Thoracic aorta (tissue), 2 donors: ENCODE results near the gene DNAJC16. TPM values are rescaled to one million over a fixed set of nuclear protein-coding genes. Genes with fewer than 3 reads are reported as not detected.

Source experiments
- ATAC-seq: fragments of 150-250 bp; one replicate; pipeline ENCODE4 v1.8.0; 2017; ENCODE audit warnings: low read depth; ENCODE audit not compliant: insufficient number of reproducible peaks, low FRiP score
- DNase-seq: peaks from one replicate; pipeline ENCODE4 v3.0.0-alpha.2; 2020; ENCODE audit warnings: low spot score
- H3K27ac ChIP-seq, 2 donors: fragments of 200-600 bp; sonication (generic); 1 replicate in 1 of 2; 2 replicates in 1 of 2; pipeline ENCODE4 v1.5.1; 2016; ENCODE audit warnings: mild to moderate bottlenecking in 2 of 2, moderate library complexity in 2 of 2
- H3K27me3 ChIP-seq: fragments of 200-600 bp; sonication (generic); replicated peaks from 2 replicates; pipeline ENCODE4 v1.6.0; 2016; ENCODE audit warnings: mild to moderate bottlenecking; ENCODE audit not compliant: insufficient read depth
- H3K36me3 ChIP-seq: fragments of 200-600 bp; sonication (generic); one replicate; pipeline ENCODE4 v1.5.1; 2016
- H3K4me1 ChIP-seq, 2 donors: fragments of 200-600 bp; sonication (generic); 1 replicate in 1 of 2; 2 replicates in 1 of 2; pipeline versions ENCODE4 v1.5.1 to v1.6.0; 2016; ENCODE audit warnings: low read depth in 2 of 2, mild to moderate bottlenecking in 1 of 2; ENCODE audit not compliant: control insufficient read depth in 1 of 2
- H3K4me3 ChIP-seq: fragments of 200-600 bp; sonication (generic); 2 replicates; pipeline ENCODE4 v1.5.1; 2016; ENCODE audit warnings: mild to moderate bottlenecking
- H3K9me3 ChIP-seq: fragments of 200-600 bp; sonication (generic); 2 replicates; pipeline ENCODE4 v1.5.1; 2016
- CTCF ChIP-seq: fragments of 200-600 bp; sonication (generic); IDR thresholded peaks from one replicate; pipeline ENCODE4 v1.5.1; 2019; ENCODE audit warnings: antibody characterized with exemption
- total RNA-seq, 2 donors: library from RNA; depleted of rRNA; stranded (reverse); fragments of >200 nt; gene quantifications; one replicate each; pipeline versions ENCODE4 v1.1.0 to v1.2.3, GENCODE V29; 2016

Gene DNAJC16
- total RNA-seq, 2 donors from 2014 or later = 14.1 to 28.6 TPM

GRCh38 chr1:15540186-15540585, 13.5 kb downstream of the DNAJC16 start:
- Histone ChIP-seq H3K36me3 (peaks cover 27% of the 10 kb centered on the region), H3K27ac (no peak overlapping the region), H3K4me1 (no peaks in the 10 kb centered on the region), H3K27me3 (no peaks in the 10 kb centered on the region), H3K9me3 (no peaks in the 10 kb centered on the region), H3K4me3 (no peak overlapping the region)
- ATAC-seq (no peak), DNase-seq (no peak)
- TF ChIP-seq CTCF = no peak

GRCh38 chr1:15541231-15541792, 14.7 kb downstream of the DNAJC16 start:
- ATAC-seq = no peak
- Histone ChIP-seq H3K36me3 (peaks cover 31% of the 10 kb centered on the region), H3K27ac (no peak overlapping the region), H3K4me1 (no peaks in the 10 kb centered on the region), H3K27me3 (no peaks in the 10 kb centered on the region), H3K4me3 (no peak overlapping the region), H3K9me3 (no peaks in the 10 kb centered on the region)
- TF ChIP-seq CTCF = no peak
- DNase-seq = no peak

GRCh38 chr1:15542388-15543250, 16.0 kb downstream of the DNAJC16 start:
- no peak for DNase-seq
- H3K36me3 ChIP-seq = peaks cover 28% of the 10 kb centered on the region
- no peaks in the 10 kb centered on the region for H3K27me3 ChIP-seq
- TF ChIP-seq CTCF = no peak
- H3K27ac ChIP-seq = no peak overlapping the region
- no peak for ATAC-seq
- no peaks in the 10 kb centered on the region for H3K4me1 ChIP-seq
- no peaks in the 10 kb centered on the region for H3K9me3 ChIP-seq
- H3K4me3 ChIP-seq = no peak overlapping the region

- ATAC-seq (no peak), DNase-seq (no peak)
- Histone ChIP-seq H3K27ac (no peak overlapping the region), H3K36me3 (peaks cover 29% of the 10 kb centered on the region), H3K9me3 (no peaks in the 10 kb centered on the region), H3K4me3 (no peak overlapping the region), H3K27me3 (no peaks in the 10 kb centered on the region), H3K4me1 (no peaks in the 10 kb centered on the region)
- TF ChIP-seq CTCF = no peak
Observed at GRCh38 chr1:15543251-15543588, 16.6 kb downstream of the DNAJC16 start.

- no peak for TF ChIP-seq CTCF
- no peak for DNase-seq
- Histone ChIP-seq H3K4me3 (no peak overlapping the region), H3K27ac (no peak overlapping the region), H3K9me3 (no peaks in the 10 kb centered on the region), H3K36me3 (peaks cover 30% of the 10 kb centered on the region), H3K27me3 (no peaks in the 10 kb centered on the region), H3K4me1 (no peaks in the 10 kb centered on the region)
- no peak for ATAC-seq
Observed at GRCh38 chr1:15543589-15544568, 17.2 kb downstream of the DNAJC16 start.
